Prostate gland (tissue), 2 donors: ENCODE results near the gene EVC. TPM values are rescaled to one million over a fixed set of nuclear protein-coding genes. Genes with fewer than 3 reads are reported as not detected.

Source experiments
- DNase-seq: peaks from one replicate; pipeline ENCODE4 v3.0.0-alpha.2; 2019; ENCODE audit warnings: low spot score
- H3K27ac ChIP-seq, 2 donors: fragments of 200-600 bp; sonication (generic); 2 replicates each; pipeline ENCODE4 v1.5.1; 2017 to 2019
- H3K27me3 ChIP-seq: fragments of 200-600 bp; sonication (generic); replicated peaks from 2 replicates; pipeline ENCODE4 v1.5.1; 2019; ENCODE audit not compliant: insufficient read depth
- H3K36me3 ChIP-seq, 2 donors: fragments of 200-600 bp; sonication (generic); 1 replicate in 1 of 2; 2 replicates in 1 of 2; pipeline versions ENCODE4 v1.5.1 to v1.8.1; 2017 to 2019
- H3K4me1 ChIP-seq: fragments of 200-600 bp; sonication (generic); replicated peaks from 2 replicates; pipeline ENCODE4 v1.5.1; 2019
- H3K4me3 ChIP-seq, 2 donors: fragments of 200-600 bp; sonication (generic); 2 replicates each; pipeline ENCODE4 v1.5.1; 2017 to 2019
- H3K9me3 ChIP-seq: fragments of 200-600 bp; sonication (generic); 2 replicates; pipeline ENCODE4 v1.5.1; 2017
- POLR2A ChIP-seq: fragments of 450-650 bp; IDR thresholded peaks from one replicate; pipeline ENCODE4 v1.6.1; 2016; ENCODE audit warnings: antibody characterized with exemption, mild to moderate bottlenecking
- POLR2AphosphoS5 ChIP-seq: sonication (generic); formaldehyde crosslinking; IDR thresholded peaks from one replicate; pipeline ENCODE4 v1.6.1; 2017; ENCODE audit warnings: antibody characterized with exemption
- WGBS: methylation state at CpG from one replicate; pipeline ENCODE4 v1.1.5; 2018; 5-methylcytosine and 5-hydroxymethylcytosine counted together
- intact Hi-C: fragments of 100-400 bp; cut with DNase I; formaldehyde crosslinking; loops from one replicate; pipeline ENCODE4 v1.14.2; 2022
- total RNA-seq, 2 donors: library from RNA; depleted of rRNA; stranded (reverse); fragments of >200 nt; gene quantifications; one replicate each; pipeline ENCODE4 v1.1.0, GENCODE V29; 2016
- TF ChIP-seq, protein P1 (sequence below), 4 experiments: fragments of 200-600 bp in 2 of 4; fragments of 450-650 bp in 2 of 4; sonication (generic) in 2 of 4; IDR thresholded peaks; 1 replicate in 3 of 4; 2 replicates in 1 of 4; pipeline ENCODE4 v1.5.1; 2016 to 2019; ENCODE audit warnings: antibody characterized with exemption in 4 of 4, mild to moderate bottlenecking in 2 of 4, moderate library complexity in 2 of 4

Gene EVC
- total RNA-seq, 2 donors from 2014 or later, result 49.0 to 55.7 TPM

GRCh38 chr4:5770051-5770450 lies 59.0 kb downstream of the EVC start:
- Histone ChIP-seq H3K36me3 (no peaks in the 10 kb centered on the region), H3K4me3 (no peak overlapping the region), H3K27ac (no peak overlapping the region), H3K4me1 (no peaks in the 10 kb centered on the region), H3K27me3 (no peaks in the 10 kb centered on the region), H3K9me3 (no peaks in the 10 kb centered on the region)
- TF ChIP-seq, protein P1, sequence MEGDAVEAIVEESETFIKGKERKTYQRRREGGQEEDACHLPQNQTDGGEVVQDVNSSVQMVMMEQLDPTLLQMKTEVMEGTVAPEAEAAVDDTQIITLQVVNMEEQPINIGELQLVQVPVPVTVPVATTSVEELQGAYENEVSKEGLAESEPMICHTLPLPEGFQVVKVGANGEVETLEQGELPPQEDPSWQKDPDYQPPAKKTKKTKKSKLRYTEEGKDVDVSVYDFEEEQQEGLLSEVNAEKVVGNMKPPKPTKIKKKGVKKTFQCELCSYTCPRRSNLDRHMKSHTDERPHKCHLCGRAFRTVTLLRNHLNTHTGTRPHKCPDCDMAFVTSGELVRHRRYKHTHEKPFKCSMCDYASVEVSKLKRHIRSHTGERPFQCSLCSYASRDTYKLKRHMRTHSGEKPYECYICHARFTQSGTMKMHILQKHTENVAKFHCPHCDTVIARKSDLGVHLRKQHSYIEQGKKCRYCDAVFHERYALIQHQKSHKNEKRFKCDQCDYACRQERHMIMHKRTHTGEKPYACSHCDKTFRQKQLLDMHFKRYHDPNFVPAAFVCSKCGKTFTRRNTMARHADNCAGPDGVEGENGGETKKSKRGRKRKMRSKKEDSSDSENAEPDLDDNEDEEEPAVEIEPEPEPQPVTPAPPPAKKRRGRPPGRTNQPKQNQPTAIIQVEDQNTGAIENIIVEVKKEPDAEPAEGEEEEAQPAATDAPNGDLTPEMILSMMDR (IDR thresholded peaks at IDR 0.05), result no peak
- TF ChIP-seq POLR2AphosphoS5 (no peak), POLR2A (no peak)
- 96% methylated on average over 4 of the region's 4 CpGs for WGBS
- intact Hi-C loops, result no loop called here
- no peak for DNase-seq

GRCh38 chr4:5772528-5773270 lies 61.7 kb downstream of the EVC start:
- Histone ChIP-seq H3K4me1 (no peaks in the 10 kb centered on the region), H3K27me3 (no peaks in the 10 kb centered on the region), H3K36me3 (no peaks in the 10 kb centered on the region), H3K27ac (no peak overlapping the region), H3K9me3 (no peaks in the 10 kb centered on the region), H3K4me3 (no peak overlapping the region)
- 49% methylated on average over 9 of the region's 9 CpGs for WGBS
- intact Hi-C loops, result no loop called here
- no peak for TF ChIP-seq POLR2A
- TF ChIP-seq POLR2AphosphoS5, result no peak
- TF ChIP-seq, protein P1 (IDR thresholded peaks at IDR 0.05), result no peak
- DNase-seq, result no peak

- no peaks in the 10 kb centered on the region for H3K27me3 ChIP-seq
- WGBS, result 77% methylated on average over 2 of the region's 2 CpGs
- no peak for DNase-seq
- H3K4me3 ChIP-seq, result no peak overlapping the region
- no peak overlapping the region for H3K27ac ChIP-seq
- H3K36me3 ChIP-seq, result no peaks in the 10 kb centered on the region
- intact Hi-C loops, result no loop called here
- no peaks in the 10 kb centered on the region for H3K9me3 ChIP-seq
- no peaks in the 10 kb centered on the region for H3K4me1 ChIP-seq
- TF ChIP-seq, protein P1 (IDR thresholded peaks at IDR 0.05), result no peak
- no peak for TF ChIP-seq POLR2A
- TF ChIP-seq POLR2AphosphoS5, result no peak
These were observed 62.2 kb downstream of the EVC start for GRCh38 chr4:5773271-5773555.

DNA sequence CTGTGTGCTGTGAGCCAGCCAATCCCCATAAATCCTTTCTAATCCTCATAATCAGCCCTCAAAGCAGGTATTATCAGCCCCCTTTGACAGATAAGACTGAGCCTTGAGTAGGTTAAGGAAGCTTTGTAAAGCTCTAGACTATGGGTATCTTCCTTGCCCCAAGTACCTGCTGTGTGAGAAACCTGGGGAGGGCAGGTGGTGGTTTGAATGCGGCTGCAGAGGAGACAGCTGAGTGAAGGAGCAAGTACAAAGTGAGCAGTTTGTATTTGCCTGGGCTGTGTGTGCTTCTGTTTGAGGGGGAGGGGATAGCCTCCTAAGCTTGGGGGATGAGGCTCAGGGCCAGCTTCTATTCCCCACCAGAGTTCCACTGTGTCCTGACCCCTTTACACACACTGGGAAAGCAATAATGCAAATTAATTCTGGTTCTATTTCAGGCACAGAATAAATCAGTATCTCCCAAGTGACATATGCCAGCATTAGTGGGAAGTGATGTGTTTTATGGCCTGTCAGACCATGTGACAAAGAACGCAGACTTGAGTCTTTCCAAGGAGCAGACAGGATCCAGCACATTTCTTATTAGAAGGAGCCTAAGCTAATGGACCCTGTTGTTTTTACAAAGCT lies 63.5 kb downstream of the EVC start:
- 68% methylated on average over 2 of the region's 2 CpGs for WGBS
- intact Hi-C loops, result no loop called here
- no peak for DNase-seq
- no peaks in the 10 kb centered on the region for H3K9me3 ChIP-seq
- H3K27me3 ChIP-seq, result no peaks in the 10 kb centered on the region
- no peak overlapping the region for H3K4me3 ChIP-seq
- TF ChIP-seq POLR2AphosphoS5 (no peak), POLR2A (no peak)
- TF ChIP-seq, protein P1 (IDR thresholded peaks at IDR 0.05), result no peak
- H3K27ac ChIP-seq, result no peak overlapping the region
- H3K36me3 ChIP-seq, result no peaks in the 10 kb centered on the region
- H3K4me1 ChIP-seq, result no peaks in the 10 kb centered on the region

DNA sequence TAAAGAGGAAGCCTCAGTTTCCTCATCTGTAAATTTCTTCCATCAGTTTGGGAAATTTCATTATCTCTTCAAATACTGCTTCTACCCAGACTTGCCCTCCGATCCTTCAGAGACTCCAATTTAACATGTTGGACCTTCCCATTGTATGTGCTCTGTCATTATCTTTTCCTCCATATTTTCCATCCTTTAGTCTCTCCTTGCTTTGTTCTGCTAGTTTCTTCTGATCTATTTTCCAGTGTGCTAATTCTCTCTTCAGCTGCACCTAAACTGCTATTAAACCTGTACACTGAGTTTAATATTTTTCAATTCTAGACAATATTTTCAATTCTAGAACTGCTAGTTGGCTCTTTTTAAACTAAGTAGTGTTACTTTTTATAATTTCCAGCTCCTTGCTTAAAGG lies 65.5 kb downstream of the EVC start:
- Histone ChIP-seq H3K4me3 (no peak overlapping the region), H3K9me3 (no peaks in the 10 kb centered on the region), H3K4me1 (no peaks in the 10 kb centered on the region), H3K36me3 (no peaks in the 10 kb centered on the region), H3K27ac (no peak overlapping the region), H3K27me3 (no peaks in the 10 kb centered on the region)
- no peak for TF ChIP-seq POLR2A
- no peak for TF ChIP-seq POLR2AphosphoS5
- TF ChIP-seq, protein P1 (IDR thresholded peaks at IDR 0.05), result no peak
- intact Hi-C loops, result no loop called here
- WGBS, result 100% methylated on average over 1 of the region's 1 CpG
- DNase-seq, result no peak
